ENCODE results near the gene TBC1D5.

The TBC1D5 gene

GRCh38 chr3:17431004-17431403 lies 311.4 kb downstream of the TBC1D5 start:
- no peak overlapping the region for H3K27ac ChIP-seq
- peak; percentile 81 for TF ChIP-seq CTCF (conservative IDR thresholded peaks at IDR 0.05)

- no peak for TF ChIP-seq CTCF (conservative IDR thresholded peaks at IDR 0.05)
- no peak overlapping the region for H3K27ac ChIP-seq
Observed at GRCh38 chr3:17430582-17430981, 311.8 kb downstream of the TBC1D5 start.

GRCh38 chr3:17423786-17424536 lies 318.5 kb downstream of the TBC1D5 start:
- TF ChIP-seq CTCF (conservative IDR thresholded peaks at IDR 0.05): no peak
- no peak overlapping the region; the same call in 1 of the 2 replicates for H3K27ac ChIP-seq

- H3K27ac ChIP-seq: no peak overlapping the region
- TF ChIP-seq CTCF (conservative IDR thresholded peaks at IDR 0.05): no peak
Observed at GRCh38 chr3:17422636-17423035, 319.8 kb downstream of the TBC1D5 start.

GRCh38 chr3:17420668-17421067 lies 321.8 kb downstream of the TBC1D5 start:
- TF ChIP-seq CTCF (conservative IDR thresholded peaks at IDR 0.05): no peak
- no peak overlapping the region for H3K27ac ChIP-seq

- H3K27ac ChIP-seq: no peak overlapping the region
- peak; percentile 90 for TF ChIP-seq CTCF (conservative IDR thresholded peaks at IDR 0.05)
Observed at GRCh38 chr3:17412950-17413530, 329.4 kb downstream of the TBC1D5 start.

GRCh38 chr3:17411157-17411877 lies 331.1 kb downstream of the TBC1D5 start:
- no peak for TF ChIP-seq CTCF (conservative IDR thresholded peaks at IDR 0.05)

More at GRCh38 chr3:17411157-17411877, 331.1 kb downstream of the TBC1D5 start:
- no peak overlapping the region for H3K27ac ChIP-seq
